CD4-positive, alpha-beta T cell (primary cell): ENCODE measurements around the gene IPCEF1. TPM values are rescaled to one million over a fixed set of nuclear protein-coding genes. Genes with fewer than 3 reads are reported as not detected.
"Not testable (repeated sequence)": the region's sequence is repeated elsewhere in the genome, so short reads cannot be mapped to it uniquely, and the experiment has no call there.

Experiments used
- ATAC-seq: fragments of 200-7000 bp; cut with Tn5 transposase; one replicate; pipeline ENCODE4 v1.10.0; 2022; ENCODE audit warnings: mild to moderate bottlenecking; ENCODE audit not compliant: poor library complexity
- CTCF ChIA-PET: fragments of 350-600 bp; sonication (Branson Sonifier 250); formaldehyde crosslinking; loops from one replicate; lab custom pipeline; 2021; ENCODE audit warnings: antibody characterized with exemption, inconsistent platforms; lab: Charles Lee
- POLR2A ChIA-PET: fragments of 350-600 bp; sonication (Branson Sonifier 250); formaldehyde crosslinking; loops from one replicate; lab custom pipeline; 2021; ENCODE audit warnings: antibody characterized with exemption, inconsistent platforms; lab: Charles Lee
- DNase-seq, 14 experiments: peaks; one replicate each; pipeline ENCODE4 v3.0.0-alpha.2; 2013 to 2020; ENCODE audit warnings: mixed read lengths in 2 of 14
- H3K27ac ChIP-seq, 2 donors: one replicate each; pipeline versions ENCODE4 v1.5.1 to v1.7.0; 2013; ENCODE audit warnings: low read length in 2 of 2, low read depth in 1 of 2, mild to moderate bottlenecking in 1 of 2
- H3K27me3 ChIP-seq, 2 experiments: 1 replicate in 1 of 2; 2 replicates in 1 of 2; pipeline versions ENCODE4 v1.6.1 to v1.7.0; 2013; ENCODE audit warnings: low read length in 2 of 2, control low read depth in 1 of 2, mild to moderate bottlenecking in 1 of 2, moderate library complexity in 1 of 2; ENCODE audit not compliant: insufficient read depth in 2 of 2, control insufficient read depth in 1 of 2
- H3K36me3 ChIP-seq: one replicate; pipeline ENCODE4 v1.6.1; 2013; ENCODE audit warnings: low read length, control low read depth; ENCODE audit not compliant: insufficient read depth
- H3K4me1 ChIP-seq: one replicate; pipeline ENCODE4 v1.6.1; 2013; ENCODE audit warnings: low read length, control low read depth; ENCODE audit not compliant: insufficient read depth
- H3K4me3 ChIP-seq: one replicate; pipeline ENCODE4 v1.5.1; 2013; ENCODE audit warnings: mild to moderate bottlenecking, low read length, moderate library complexity
- H3K9me3 ChIP-seq, 2 experiments: 1 replicate in 1 of 2; 2 replicates in 1 of 2; pipeline versions ENCODE4 v1.6.1 to v1.7.0; 2013; ENCODE audit warnings: low read length in 2 of 2, mild to moderate bottlenecking in 2 of 2, control low read depth in 1 of 2, moderate library complexity in 1 of 2; ENCODE audit not compliant: control insufficient read depth in 1 of 2, insufficient read depth in 1 of 2
- H3K27ac Mint-ChIP-seq: one replicate; pipeline ENCODE4 v1.8.0; 2020; ENCODE audit warnings: mixed read lengths
- H3K27me3 Mint-ChIP-seq: one replicate; pipeline ENCODE4 v1.8.0; 2021; ENCODE audit warnings: mixed read lengths
- H3K36me3 Mint-ChIP-seq: one replicate; pipeline ENCODE4 v1.8.0; 2021; ENCODE audit warnings: low read depth, mixed read lengths
- H3K4me1 Mint-ChIP-seq: one replicate; pipeline ENCODE4 v1.8.0; 2021; ENCODE audit warnings: low read depth, mixed read lengths
- H3K4me3 Mint-ChIP-seq: one replicate; pipeline ENCODE4 v1.8.0; 2020; ENCODE audit warnings: mild to moderate bottlenecking, mixed read lengths
- H3K9me3 Mint-ChIP-seq: one replicate; pipeline ENCODE4 v1.8.0; 2020; ENCODE audit warnings: mixed read lengths
- intact Hi-C, 2 experiments: fragments of 100-400 bp; cut with DNase I in 1 of 2; cut with micrococcal nuclease in 1 of 2; formaldehyde crosslinking; loops; one replicate each; pipeline versions ENCODE4 v1.15.1 to v1.9.0; 2023 to 2025; cut with DNase I, micrococcal nuclease
- total RNA-seq, 174 experiments: library from RNA in 2 of 174; stranded (reverse) in 2 of 174; gene quantifications; one replicate each; pipeline ENCODE4 v1.2.3 and lab custom pipeline; 2021 to 2026
- TF ChIP-seq, protein P1 (sequence below): fragments of 200-600 bp; IDR thresholded peaks from one replicate; pipeline ENCODE4 v1.8.0; 2022; ENCODE audit warnings: antibody characterized with exemption, mild to moderate bottlenecking

The IPCEF1 gene
- total RNA-seq, 2 experiments from 2014 or later = 92.4 to 96.8 TPM

DNA sequence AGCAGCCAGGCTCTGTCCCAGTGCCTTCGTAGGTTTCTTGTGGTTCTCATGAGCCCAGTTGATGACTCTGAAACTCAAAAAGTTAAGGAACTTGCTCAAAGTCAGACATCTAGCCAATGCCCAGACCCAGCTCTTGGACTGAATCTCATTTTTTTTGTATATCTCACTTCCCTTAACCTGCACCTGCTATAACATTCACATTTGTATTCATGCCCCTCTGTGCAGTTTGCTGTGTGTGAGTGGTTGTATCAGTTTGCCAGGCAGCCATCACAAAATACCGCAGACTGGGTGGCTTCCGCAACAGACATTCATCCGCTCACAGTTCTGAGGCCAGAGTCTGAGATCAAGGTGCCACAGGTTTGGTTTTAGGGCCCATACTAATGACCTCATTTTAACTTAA, 49.9 kb downstream of the IPCEF1 start:
- no peak overlapping the region for H3K27ac ChIP-seq
- POLR2A ChIA-PET = no interaction called here
- TF ChIP-seq, protein P1, sequence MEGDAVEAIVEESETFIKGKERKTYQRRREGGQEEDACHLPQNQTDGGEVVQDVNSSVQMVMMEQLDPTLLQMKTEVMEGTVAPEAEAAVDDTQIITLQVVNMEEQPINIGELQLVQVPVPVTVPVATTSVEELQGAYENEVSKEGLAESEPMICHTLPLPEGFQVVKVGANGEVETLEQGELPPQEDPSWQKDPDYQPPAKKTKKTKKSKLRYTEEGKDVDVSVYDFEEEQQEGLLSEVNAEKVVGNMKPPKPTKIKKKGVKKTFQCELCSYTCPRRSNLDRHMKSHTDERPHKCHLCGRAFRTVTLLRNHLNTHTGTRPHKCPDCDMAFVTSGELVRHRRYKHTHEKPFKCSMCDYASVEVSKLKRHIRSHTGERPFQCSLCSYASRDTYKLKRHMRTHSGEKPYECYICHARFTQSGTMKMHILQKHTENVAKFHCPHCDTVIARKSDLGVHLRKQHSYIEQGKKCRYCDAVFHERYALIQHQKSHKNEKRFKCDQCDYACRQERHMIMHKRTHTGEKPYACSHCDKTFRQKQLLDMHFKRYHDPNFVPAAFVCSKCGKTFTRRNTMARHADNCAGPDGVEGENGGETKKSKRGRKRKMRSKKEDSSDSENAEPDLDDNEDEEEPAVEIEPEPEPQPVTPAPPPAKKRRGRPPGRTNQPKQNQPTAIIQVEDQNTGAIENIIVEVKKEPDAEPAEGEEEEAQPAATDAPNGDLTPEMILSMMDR = no peak

GRCh38 chr6:154304191-154304590, 52.4 kb downstream of the IPCEF1 start:
- TF ChIP-seq, protein P1 = no peak
- no peak for ATAC-seq
- Mint-ChIP-seq H3K9me3 (no peaks in the 10 kb centered on the region), H3K27me3 (no peaks in the 10 kb centered on the region), H3K4me3 (no peak overlapping the region), H3K36me3 (no peaks in the 10 kb centered on the region), H3K4me1 (peaks cover 7% of the 10 kb centered on the region), H3K27ac (no peak overlapping the region)
- H3K9me3 ChIP-seq = no peaks in the 10 kb centered on the region
- DNase-seq = no peak
- no peaks in the 10 kb centered on the region for H3K27me3 ChIP-seq
- no peaks in the 10 kb centered on the region for H3K36me3 ChIP-seq
- H3K27ac ChIP-seq = no peak overlapping the region
- H3K4me3 ChIP-seq = no peak overlapping the region
- peaks cover 6% of the 10 kb centered on the region for H3K4me1 ChIP-seq
- intact Hi-C loops = no loop called here
- ChIA-PET CTCF (no interaction called here), POLR2A (no interaction called here)

More for the DNA sequence above, 49.9 kb downstream of the IPCEF1 start:
- H3K27me3 ChIP-seq = no peaks in the 10 kb centered on the region
- intact Hi-C loops = no loop called here
- ATAC-seq (no peak), DNase-seq (peak in 1 of 14 experiments; percentile 13)
- peaks cover 0 to 3% of the 10 kb centered on the region in 2 experiments for H3K9me3 ChIP-seq
- peaks cover 6% of the 10 kb centered on the region for H3K4me1 ChIP-seq
- Mint-ChIP-seq H3K27me3 (no peaks in the 10 kb centered on the region), H3K4me3 (no peak overlapping the region), H3K36me3 (no peaks in the 10 kb centered on the region), H3K9me3 (no peaks in the 10 kb centered on the region), H3K4me1 (peaks cover 6% of the 10 kb centered on the region), H3K27ac (no peak overlapping the region)
- no peaks in the 10 kb centered on the region for H3K36me3 ChIP-seq
- CTCF ChIA-PET = no interaction called here
- no peak overlapping the region for H3K4me3 ChIP-seq

DNA sequence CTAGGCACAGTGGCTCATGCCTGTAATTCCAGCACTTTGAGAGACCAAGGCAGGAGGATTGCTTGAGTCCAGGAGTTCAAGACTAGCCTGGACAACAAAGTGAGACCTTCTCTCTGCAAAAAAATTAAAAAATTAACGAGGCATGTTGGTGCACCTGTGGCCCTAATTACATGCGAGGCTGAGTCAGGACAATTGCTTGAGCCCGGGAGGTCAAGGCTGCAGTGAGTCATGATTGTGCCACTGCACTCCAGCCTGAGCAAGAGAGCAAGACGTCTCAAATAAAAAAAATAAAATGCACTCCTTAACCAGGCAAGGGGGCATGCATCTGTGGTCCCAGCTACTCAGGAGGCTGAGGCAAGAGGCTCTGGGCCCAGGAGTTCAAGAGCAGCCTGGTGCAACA, 53.0 kb downstream of the IPCEF1 start:
- H3K27me3 Mint-ChIP-seq, H3K4me3 ChIP-seq, H3K27ac ChIP-seq, POLR2A ChIA-PET, H3K4me1 ChIP-seq, H3K4me1 Mint-ChIP-seq, H3K27ac Mint-ChIP-seq, intact Hi-C loops, H3K27me3 ChIP-seq, H3K36me3 ChIP-seq, H3K36me3 Mint-ChIP-seq, H3K4me3 Mint-ChIP-seq, H3K9me3 ChIP-seq, H3K9me3 Mint-ChIP-seq, ATAC-seq, CTCF ChIA-PET: not testable (repeated sequence)
- DNase-seq = peak in 2 of 14 experiments; percentile 14 to 15
